ENCODE results near the gene C1orf87.
"Not testable (repeated sequence)": the region's sequence is repeated elsewhere in the genome, so short reads cannot be mapped to it uniquely, and the experiment has no call there.

The C1orf87 gene

GRCh38 chr1:59990470-59990869 is 83.1 kb downstream of the C1orf87 start:
- DNase-seq = no peak

GRCh38 chr1:59986516-59987310 is 86.9 kb downstream of the C1orf87 start:
- peak; percentile 50 for DNase-seq

GRCh38 chr1:59985911-59986515 is 87.6 kb downstream of the C1orf87 start:
- DNase-seq = no peak

GRCh38 chr1:59979666-59980065 is 93.9 kb downstream of the C1orf87 start:
- DNase-seq = no peak

- no peak for DNase-seq
These were observed 95.1 kb downstream of the C1orf87 start for GRCh38 chr1:59978511-59978910.

GRCh38 chr1:59978026-59978425 is 95.5 kb downstream of the C1orf87 start:
- no peak for DNase-seq

GRCh38 chr1:59977075-59977410 is 96.5 kb downstream of the C1orf87 start:
- no peak for DNase-seq

- DNase-seq = peak; percentile 78
These were observed 97.1 kb downstream of the C1orf87 start for GRCh38 chr1:59976194-59977074.

- DNase-seq = no peak
These were observed 99.9 kb downstream of the C1orf87 start for GRCh38 chr1:59973719-59974118.

GRCh38 chr1:59972216-59972927 is 101.2 kb downstream of the C1orf87 start:
- peak; percentile 84 for DNase-seq

GRCh38 chr1:59971464-59971911 is 102.1 kb downstream of the C1orf87 start:
- DNase-seq = peak; percentile 91

GRCh38 chr1:59969542-59970175 is 103.9 kb downstream of the C1orf87 start:
- DNase-seq = not testable (repeated sequence)

- DNase-seq = not testable (repeated sequence)
These were observed 104.8 kb downstream of the C1orf87 start for GRCh38 chr1:59968746-59969145.

GRCh38 chr1:59967780-59968179 is 105.8 kb downstream of the C1orf87 start:
- no peak for DNase-seq

GRCh38 chr1:59967141-59967697 is 106.4 kb downstream of the C1orf87 start:
- DNase-seq = peak; percentile 33

- no peak for DNase-seq
These were observed 121.5 kb downstream of the C1orf87 start for GRCh38 chr1:59952065-59952464.

GRCh38 chr1:59949648-59950047 is 123.9 kb downstream of the C1orf87 start:
- no peak for DNase-seq

GRCh38 chr1:59948990-59949389 is 124.6 kb downstream of the C1orf87 start:
- DNase-seq = no peak

GRCh38 chr1:59947047-59947938 is 126.3 kb downstream of the C1orf87 start:
- DNase-seq = peak; percentile 57

- no peak for DNase-seq
These were observed 127.8 kb downstream of the C1orf87 start for GRCh38 chr1:59945790-59946189.

Data from right hindlimb (tissue), 1 donor.